ENCODE measurements around the gene SLFN11.
"Not testable (repeated sequence)": the region's sequence is repeated elsewhere in the genome, so short reads cannot be mapped to it uniquely, and the experiment has no call there.

Gene SLFN11

GRCh38 chr17:35350493-35350892, 22.9 kb downstream of the SLFN11 start:
- DNase-seq = no peak

GRCh38 chr17:35345926-35346771, 27.3 kb downstream of the SLFN11 start:
- DNase-seq = peak; percentile 33 to 34

GRCh38 chr17:35345445-35345925, 27.9 kb downstream of the SLFN11 start:
- DNase-seq = no peak

- DNase-seq = no peak
These were observed 29.2 kb downstream of the SLFN11 start for GRCh38 chr17:35344262-35344661.

GRCh38 chr17:35342276-35342675, 31.1 kb downstream of the SLFN11 start:
- no peak for DNase-seq

- peak in 1 of 2 donors; percentile 10 for DNase-seq
These were observed 31.9 kb downstream of the SLFN11 start for GRCh38 chr17:35341411-35341992.

GRCh38 chr17:35338230-35338629, 35.2 kb downstream of the SLFN11 start:
- no peak for DNase-seq

- no peak for DNase-seq
These were observed 36.1 kb downstream of the SLFN11 start for GRCh38 chr17:35337364-35337763.

- DNase-seq = not testable (repeated sequence)
These were observed 39.8 kb downstream of the SLFN11 start for GRCh38 chr17:35333578-35333977.

- DNase-seq = no peak
These were observed 50.7 kb downstream of the SLFN11 start for GRCh38 chr17:35322749-35323148.

- no peak for DNase-seq
These were observed 57.5 kb downstream of the SLFN11 start for GRCh38 chr17:35315971-35316370.

- DNase-seq = no peak
These were observed 58.1 kb downstream of the SLFN11 start for GRCh38 chr17:35315283-35315682.

- DNase-seq = no peak
These were observed 58.8 kb downstream of the SLFN11 start for GRCh38 chr17:35314415-35315216.

GRCh38 chr17:35313875-35314409, 59.5 kb downstream of the SLFN11 start:
- no peak for DNase-seq

GRCh38 chr17:35312790-35313711, 60.4 kb downstream of the SLFN11 start:
- peak; percentile 29 to 62 for DNase-seq

- DNase-seq = no peak
These were observed 61.1 kb downstream of the SLFN11 start for GRCh38 chr17:35312346-35312745.

GRCh38 chr17:35309345-35309744, 64.1 kb downstream of the SLFN11 start:
- DNase-seq = not testable (repeated sequence)
